Fibroblast of villous mesenchyme (primary cell): ENCODE measurements around the gene ZNF618. TPM values are rescaled to one million over a fixed set of nuclear protein-coding genes. Genes with fewer than 3 reads are reported as not detected.

Source experiments
- DNase-seq: peaks from one replicate; pipeline ENCODE4 v3.0.0-alpha.2; 2010; ENCODE audit warnings: low read depth
- H3K4me3 ChIP-seq: 2 replicates; pipeline ENCODE4 v1.5.1; 2011; ENCODE audit warnings: low read depth, mild to moderate bottlenecking, low read length
- total RNA-seq: library from RNA; depleted of rRNA; stranded (reverse); fragments of >200 nt; gene quantifications from 2 replicates; pipeline ENCODE4 v1.2.3, GENCODE V29; 2012
- TF ChIP-seq, protein P1 (sequence below): IDR thresholded peaks from 2 replicates; pipeline ENCODE4 v1.5.1; 2012; ENCODE audit warnings: low read depth, mild to moderate bottlenecking, low read length; ENCODE audit not compliant: insufficient read depth

ZNF618 gene
- total RNA-seq, 1 donor: 12.5 TPM

- DNase-seq: no peak
These were observed 87.8 kb downstream of the ZNF618 start for GRCh38 chr9:113963696-113964494.

DNA sequence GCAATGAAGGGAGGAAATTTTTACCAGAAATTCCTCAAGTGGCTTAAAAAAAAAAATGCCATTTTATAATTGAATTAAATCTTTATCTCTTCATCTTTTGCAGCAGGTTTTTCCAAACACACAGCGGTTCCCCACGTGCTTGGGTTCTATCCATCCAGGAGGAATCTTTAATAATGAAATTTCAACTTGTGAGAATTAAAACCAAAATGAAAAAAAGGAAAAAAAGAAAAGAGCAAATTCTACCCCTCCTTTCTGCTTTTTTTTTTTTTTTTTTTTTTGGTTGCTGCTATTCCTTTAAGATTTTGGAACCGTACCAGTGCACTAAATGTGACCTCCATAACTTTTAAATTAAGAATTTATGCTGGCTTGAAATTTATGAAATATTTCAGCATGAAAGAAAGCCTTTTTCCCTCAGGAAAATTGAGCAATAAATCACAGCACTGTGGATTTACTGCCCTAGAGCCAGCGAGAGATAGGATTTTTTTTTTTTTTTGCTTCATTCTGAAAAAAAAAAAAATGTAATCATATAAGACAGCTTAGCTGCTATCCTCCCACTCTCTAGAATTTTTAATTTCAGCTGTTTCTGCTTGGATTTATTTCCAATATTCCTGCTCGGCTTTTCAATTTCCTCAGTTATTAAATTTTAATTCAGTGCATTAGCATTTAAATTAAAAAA is 88.5 kb downstream of the ZNF618 start:
- H3K4me3 ChIP-seq: no peak overlapping the region
- TF ChIP-seq, protein P1, sequence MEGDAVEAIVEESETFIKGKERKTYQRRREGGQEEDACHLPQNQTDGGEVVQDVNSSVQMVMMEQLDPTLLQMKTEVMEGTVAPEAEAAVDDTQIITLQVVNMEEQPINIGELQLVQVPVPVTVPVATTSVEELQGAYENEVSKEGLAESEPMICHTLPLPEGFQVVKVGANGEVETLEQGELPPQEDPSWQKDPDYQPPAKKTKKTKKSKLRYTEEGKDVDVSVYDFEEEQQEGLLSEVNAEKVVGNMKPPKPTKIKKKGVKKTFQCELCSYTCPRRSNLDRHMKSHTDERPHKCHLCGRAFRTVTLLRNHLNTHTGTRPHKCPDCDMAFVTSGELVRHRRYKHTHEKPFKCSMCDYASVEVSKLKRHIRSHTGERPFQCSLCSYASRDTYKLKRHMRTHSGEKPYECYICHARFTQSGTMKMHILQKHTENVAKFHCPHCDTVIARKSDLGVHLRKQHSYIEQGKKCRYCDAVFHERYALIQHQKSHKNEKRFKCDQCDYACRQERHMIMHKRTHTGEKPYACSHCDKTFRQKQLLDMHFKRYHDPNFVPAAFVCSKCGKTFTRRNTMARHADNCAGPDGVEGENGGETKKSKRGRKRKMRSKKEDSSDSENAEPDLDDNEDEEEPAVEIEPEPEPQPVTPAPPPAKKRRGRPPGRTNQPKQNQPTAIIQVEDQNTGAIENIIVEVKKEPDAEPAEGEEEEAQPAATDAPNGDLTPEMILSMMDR: no peak
- DNase-seq: no peak

More at GRCh38 chr9:113963696-113964494, 87.8 kb downstream of the ZNF618 start:
- H3K4me3 ChIP-seq: no peak overlapping the region
- TF ChIP-seq, protein P1: no peak

DNA sequence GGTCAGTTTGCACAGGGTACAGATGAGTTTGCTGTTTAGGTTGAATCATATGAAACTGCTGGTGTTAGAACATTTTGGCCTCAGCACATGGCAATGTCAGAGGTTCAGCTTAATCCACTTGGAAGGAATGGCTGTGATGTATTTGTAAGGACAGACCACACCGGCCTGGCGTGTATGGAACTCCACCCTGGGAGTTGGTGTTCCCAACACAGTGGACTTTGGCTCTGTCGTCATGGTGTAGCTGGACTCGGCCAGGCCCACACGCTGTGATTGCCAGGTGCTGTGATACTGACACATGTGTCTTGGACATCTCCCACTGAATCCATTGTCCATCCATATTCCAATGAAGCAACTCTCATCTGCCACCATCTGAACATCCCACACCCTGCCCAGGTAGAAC is 90.3 kb downstream of the ZNF618 start:
- TF ChIP-seq, protein P1: no peak
- no peak overlapping the region for H3K4me3 ChIP-seq
- DNase-seq: no peak

DNA sequence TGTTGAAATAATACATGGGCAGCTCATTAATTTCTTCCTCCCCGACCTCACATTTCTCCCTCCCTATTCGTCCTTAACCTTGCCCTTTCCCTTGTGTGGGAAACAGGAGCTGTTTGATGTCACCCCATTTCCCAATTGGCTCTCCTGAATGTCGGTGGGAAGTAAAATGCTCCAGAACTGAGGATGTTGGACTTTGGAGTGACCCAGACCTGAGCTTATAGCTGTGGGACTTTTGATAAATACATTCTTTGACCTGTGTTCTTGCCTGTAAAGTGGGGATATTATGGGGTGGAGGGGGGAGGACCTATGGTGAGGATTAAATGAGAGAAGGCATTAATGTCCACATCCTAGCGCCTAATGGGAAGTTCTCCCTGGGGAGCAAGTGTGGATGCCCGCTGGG is 91.3 kb downstream of the ZNF618 start:
- no peak for DNase-seq
- no peak overlapping the region for H3K4me3 ChIP-seq
- TF ChIP-seq, protein P1: no peak

GRCh38 chr9:113969343-113969742 is 93.2 kb downstream of the ZNF618 start:
- TF ChIP-seq, protein P1: no peak
- H3K4me3 ChIP-seq: no peak overlapping the region
- no peak for DNase-seq

GRCh38 chr9:113973226-113973625 is 97.1 kb downstream of the ZNF618 start:
- TF ChIP-seq, protein P1: no peak
- no peak for DNase-seq
- no peak overlapping the region for H3K4me3 ChIP-seq
